CD4-positive, alpha-beta T cell (primary cell): ENCODE measurements around the gene ASXL1. TPM values are rescaled to one million over a fixed set of nuclear protein-coding genes. Genes with fewer than 3 reads are reported as not detected.

Experiments
- ATAC-seq: fragments of 200-7000 bp; cut with Tn5 transposase; one replicate; pipeline ENCODE4 v1.10.0; 2022; ENCODE audit warnings: mild to moderate bottlenecking; ENCODE audit not compliant: poor library complexity
- CTCF ChIA-PET: fragments of 350-600 bp; sonication (Branson Sonifier 250); formaldehyde crosslinking; loops from one replicate; lab custom pipeline; 2021; ENCODE audit warnings: antibody characterized with exemption, inconsistent platforms; lab: Charles Lee
- POLR2A ChIA-PET: fragments of 350-600 bp; sonication (Branson Sonifier 250); formaldehyde crosslinking; loops from one replicate; lab custom pipeline; 2021; ENCODE audit warnings: antibody characterized with exemption, inconsistent platforms; lab: Charles Lee
- DNase-seq, 14 experiments: peaks; one replicate each; pipeline ENCODE4 v3.0.0-alpha.2; 2013 to 2020; ENCODE audit warnings: mixed read lengths in 2 of 14
- H3K27ac ChIP-seq, 2 donors: one replicate each; pipeline versions ENCODE4 v1.5.1 to v1.7.0; 2013; ENCODE audit warnings: low read length in 2 of 2, low read depth in 1 of 2, mild to moderate bottlenecking in 1 of 2
- H3K27me3 ChIP-seq, 2 experiments: 1 replicate in 1 of 2; 2 replicates in 1 of 2; pipeline versions ENCODE4 v1.6.1 to v1.7.0; 2013; ENCODE audit warnings: low read length in 2 of 2, control low read depth in 1 of 2, mild to moderate bottlenecking in 1 of 2, moderate library complexity in 1 of 2; ENCODE audit not compliant: insufficient read depth in 2 of 2, control insufficient read depth in 1 of 2
- H3K36me3 ChIP-seq: one replicate; pipeline ENCODE4 v1.6.1; 2013; ENCODE audit warnings: low read length, control low read depth; ENCODE audit not compliant: insufficient read depth
- H3K4me1 ChIP-seq: one replicate; pipeline ENCODE4 v1.6.1; 2013; ENCODE audit warnings: low read length, control low read depth; ENCODE audit not compliant: insufficient read depth
- H3K4me3 ChIP-seq: one replicate; pipeline ENCODE4 v1.5.1; 2013; ENCODE audit warnings: mild to moderate bottlenecking, low read length, moderate library complexity
- H3K9me3 ChIP-seq, 2 experiments: 1 replicate in 1 of 2; 2 replicates in 1 of 2; pipeline versions ENCODE4 v1.6.1 to v1.7.0; 2013; ENCODE audit warnings: low read length in 2 of 2, mild to moderate bottlenecking in 2 of 2, control low read depth in 1 of 2, moderate library complexity in 1 of 2; ENCODE audit not compliant: control insufficient read depth in 1 of 2, insufficient read depth in 1 of 2
- H3K27ac Mint-ChIP-seq: one replicate; pipeline ENCODE4 v1.8.0; 2020; ENCODE audit warnings: mixed read lengths
- H3K27me3 Mint-ChIP-seq: one replicate; pipeline ENCODE4 v1.8.0; 2021; ENCODE audit warnings: mixed read lengths
- H3K36me3 Mint-ChIP-seq: one replicate; pipeline ENCODE4 v1.8.0; 2021; ENCODE audit warnings: low read depth, mixed read lengths
- H3K4me1 Mint-ChIP-seq: one replicate; pipeline ENCODE4 v1.8.0; 2021; ENCODE audit warnings: low read depth, mixed read lengths
- H3K4me3 Mint-ChIP-seq: one replicate; pipeline ENCODE4 v1.8.0; 2020; ENCODE audit warnings: mild to moderate bottlenecking, mixed read lengths
- H3K9me3 Mint-ChIP-seq: one replicate; pipeline ENCODE4 v1.8.0; 2020; ENCODE audit warnings: mixed read lengths
- intact Hi-C, 2 experiments: fragments of 100-400 bp; cut with DNase I in 1 of 2; cut with micrococcal nuclease in 1 of 2; formaldehyde crosslinking; loops; one replicate each; pipeline versions ENCODE4 v1.15.1 to v1.9.0; 2023 to 2025; cut with DNase I, micrococcal nuclease
- total RNA-seq, 174 experiments: library from RNA in 2 of 174; stranded (reverse) in 2 of 174; gene quantifications; one replicate each; pipeline ENCODE4 v1.2.3 and lab custom pipeline; 2021 to 2026
- TF ChIP-seq, protein P1 (sequence below): fragments of 200-600 bp; IDR thresholded peaks from one replicate; pipeline ENCODE4 v1.8.0; 2022; ENCODE audit warnings: antibody characterized with exemption, mild to moderate bottlenecking

The ASXL1 gene
- total RNA-seq, 2 experiments from 2014 or later = 213 to 222 TPM

DNA sequence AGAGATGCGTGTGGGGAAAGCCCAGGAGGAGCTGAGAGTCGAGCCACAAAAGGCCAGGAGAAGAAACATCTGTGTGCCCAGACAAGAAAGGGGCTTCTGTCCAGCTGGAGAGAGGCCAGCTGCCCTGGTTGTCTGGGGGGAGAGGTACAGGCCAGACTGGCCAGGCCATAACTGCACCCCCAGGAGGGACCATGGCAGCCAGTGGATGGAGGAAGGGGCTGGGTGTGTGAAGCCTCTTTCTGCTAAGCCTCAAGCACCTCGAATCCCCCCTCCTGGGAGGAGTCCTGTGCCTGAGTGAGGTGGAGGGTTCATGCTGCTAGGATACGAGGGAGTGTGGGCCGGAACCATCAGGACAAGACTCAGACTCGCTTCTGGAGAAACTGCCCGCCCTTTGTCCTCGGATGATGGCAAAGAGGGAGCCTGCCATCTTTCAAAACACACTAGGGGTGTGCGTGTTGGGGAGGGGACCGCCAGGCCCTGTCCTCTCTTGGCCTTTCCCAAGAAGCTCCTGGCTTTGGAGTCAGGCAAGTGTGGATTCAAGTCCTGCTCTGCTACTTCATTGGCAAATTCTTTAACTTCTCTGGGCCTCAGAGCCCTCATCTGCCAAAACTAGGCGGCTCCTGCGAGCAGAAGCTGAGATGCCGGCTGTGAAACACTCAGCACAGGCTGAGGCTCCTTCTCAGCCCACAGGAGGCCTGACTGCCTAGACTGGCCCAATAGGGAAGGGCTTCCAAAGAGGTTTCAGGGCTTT, 90.3 kb downstream of the ASXL1 start:
- ATAC-seq (no peak), DNase-seq (no peak)
- POLR2A ChIA-PET = no interaction called here
- H3K27me3 Mint-ChIP-seq = no peaks in the 10 kb centered on the region
- Histone ChIP-seq H3K27me3 (no peaks in the 10 kb centered on the region), H3K4me3 (no peak overlapping the region), H3K27ac (no peak overlapping the region), H3K4me1 (peaks cover 15% of the 10 kb centered on the region), H3K9me3 (no peaks in the 10 kb centered on the region), H3K36me3 (peaks cover 88% of the 10 kb centered on the region)
- H3K27ac Mint-ChIP-seq = peak overlapping the region; percentile 65
- no peaks in the 10 kb centered on the region for H3K9me3 Mint-ChIP-seq
- TF ChIP-seq, protein P1, sequence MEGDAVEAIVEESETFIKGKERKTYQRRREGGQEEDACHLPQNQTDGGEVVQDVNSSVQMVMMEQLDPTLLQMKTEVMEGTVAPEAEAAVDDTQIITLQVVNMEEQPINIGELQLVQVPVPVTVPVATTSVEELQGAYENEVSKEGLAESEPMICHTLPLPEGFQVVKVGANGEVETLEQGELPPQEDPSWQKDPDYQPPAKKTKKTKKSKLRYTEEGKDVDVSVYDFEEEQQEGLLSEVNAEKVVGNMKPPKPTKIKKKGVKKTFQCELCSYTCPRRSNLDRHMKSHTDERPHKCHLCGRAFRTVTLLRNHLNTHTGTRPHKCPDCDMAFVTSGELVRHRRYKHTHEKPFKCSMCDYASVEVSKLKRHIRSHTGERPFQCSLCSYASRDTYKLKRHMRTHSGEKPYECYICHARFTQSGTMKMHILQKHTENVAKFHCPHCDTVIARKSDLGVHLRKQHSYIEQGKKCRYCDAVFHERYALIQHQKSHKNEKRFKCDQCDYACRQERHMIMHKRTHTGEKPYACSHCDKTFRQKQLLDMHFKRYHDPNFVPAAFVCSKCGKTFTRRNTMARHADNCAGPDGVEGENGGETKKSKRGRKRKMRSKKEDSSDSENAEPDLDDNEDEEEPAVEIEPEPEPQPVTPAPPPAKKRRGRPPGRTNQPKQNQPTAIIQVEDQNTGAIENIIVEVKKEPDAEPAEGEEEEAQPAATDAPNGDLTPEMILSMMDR = no peak
- peaks cover 80% of the 10 kb centered on the region for H3K36me3 Mint-ChIP-seq
- intact Hi-C loops = loop anchor here in 1 of 2 experiments (5.0 kb wide), 1 partner anchor 34 kb away; no protein-coding TSS in a partner anchor
- H3K4me3 Mint-ChIP-seq = no peak overlapping the region
- peaks cover 21% of the 10 kb centered on the region for H3K4me1 Mint-ChIP-seq
- CTCF ChIA-PET = no interaction called here

DNA sequence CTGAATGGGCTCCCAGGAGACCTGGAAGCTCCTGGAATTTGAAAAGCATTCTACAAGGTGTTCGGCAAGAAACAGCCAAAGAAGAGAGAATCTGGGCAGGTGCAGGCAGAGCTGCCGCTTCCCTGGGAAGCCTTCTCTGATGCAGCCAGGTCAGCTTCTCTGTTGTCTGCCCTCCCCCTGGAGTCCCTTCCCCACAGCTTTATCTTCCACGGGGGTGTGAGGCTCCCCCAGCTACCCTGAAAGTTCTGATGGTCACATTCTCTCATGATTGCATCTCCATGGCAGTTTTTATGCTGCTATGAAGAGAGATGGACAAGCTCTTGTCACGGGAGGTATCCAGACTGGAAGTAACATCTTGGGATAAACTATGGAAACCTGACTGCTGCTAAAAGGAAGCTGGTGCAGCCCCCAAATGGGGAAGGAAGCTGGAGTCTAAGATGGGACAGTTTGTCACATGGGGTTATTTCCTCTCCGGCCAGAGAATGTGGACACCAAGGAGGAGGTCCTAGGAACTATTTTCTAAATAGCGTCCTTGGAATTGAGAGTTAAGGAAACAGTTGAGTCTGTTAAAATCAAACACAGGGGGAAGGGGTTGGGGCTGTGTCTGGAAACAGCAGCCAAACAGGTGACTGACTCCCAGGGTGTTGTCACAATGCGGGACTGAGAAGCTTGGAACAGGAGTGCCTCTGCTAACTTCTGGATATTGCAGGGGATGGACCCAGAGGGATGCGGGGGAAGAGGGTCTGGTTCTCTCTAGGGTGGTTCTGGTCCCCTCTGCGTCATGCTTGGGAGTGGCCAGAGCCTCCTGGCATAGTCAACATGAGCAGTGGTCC, 91.1 kb downstream of the ASXL1 start:
- CTCF ChIA-PET = no interaction called here
- Histone ChIP-seq H3K27me3 (no peaks in the 10 kb centered on the region), H3K36me3 (peaks cover 89% of the 10 kb centered on the region), H3K9me3 (no peaks in the 10 kb centered on the region), H3K27ac (peak overlapping the region in 1 of 2 donors; percentile 43), H3K4me3 (no peak overlapping the region), H3K4me1 (peaks cover 12% of the 10 kb centered on the region)
- POLR2A ChIA-PET = no interaction called here
- H3K4me3 Mint-ChIP-seq = no peak overlapping the region
- ATAC-seq = no peak
- H3K27ac Mint-ChIP-seq = peak overlapping the region; percentile 65
- peaks cover 14% of the 10 kb centered on the region for H3K4me1 Mint-ChIP-seq
- no peaks in the 10 kb centered on the region for H3K9me3 Mint-ChIP-seq
- H3K27me3 Mint-ChIP-seq = no peaks in the 10 kb centered on the region
- intact Hi-C loops = loop anchor here in 1 of 2 experiments (5.0 kb wide), 1 partner anchor 33 kb away; no protein-coding TSS in a partner anchor
- TF ChIP-seq, protein P1 = no peak
- no peak for DNase-seq
- H3K36me3 Mint-ChIP-seq = peaks cover 82% of the 10 kb centered on the region

DNA sequence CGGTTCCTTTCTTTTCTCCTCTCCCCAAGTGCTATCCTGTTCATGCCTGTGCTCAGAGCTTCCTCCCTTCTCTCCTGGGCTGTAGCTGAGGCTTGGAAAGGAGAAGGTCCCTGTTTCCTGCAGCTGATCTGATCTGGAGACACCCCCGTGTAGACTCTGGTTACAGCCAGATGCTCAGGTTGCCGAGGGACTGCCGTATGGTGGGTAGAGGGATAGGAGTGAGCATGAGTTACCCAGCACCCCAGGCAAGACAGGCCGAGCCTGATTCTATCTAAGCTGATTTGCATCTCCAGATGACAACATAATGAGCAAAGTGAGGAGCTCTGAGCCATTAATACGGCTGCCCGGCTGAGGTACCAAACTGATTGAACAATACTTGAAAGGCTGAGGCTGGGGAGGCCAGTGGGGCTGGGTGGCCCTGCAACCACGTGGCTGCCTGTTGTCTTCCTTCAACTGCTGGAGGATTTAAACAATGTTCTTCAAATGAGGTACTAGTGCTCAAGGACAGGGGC, 91.8 kb downstream of the ASXL1 start:
- ATAC-seq (no peak), DNase-seq (no peak)
- peaks cover 88% of the 10 kb centered on the region for H3K36me3 Mint-ChIP-seq
- H3K27me3 Mint-ChIP-seq = no peaks in the 10 kb centered on the region
- peak overlapping the region in 1 of 2 donors; percentile 43 for H3K27ac ChIP-seq
- no peaks in the 10 kb centered on the region for H3K27me3 ChIP-seq
- peaks cover 90% of the 10 kb centered on the region for H3K36me3 ChIP-seq
- CTCF ChIA-PET = interaction anchor here (0.7 kb wide), 1 partner anchor 329 kb away, joined by 3 read pairs; no protein-coding TSS in a partner anchor
- H3K27ac Mint-ChIP-seq = peak overlapping the region; percentile 65
- POLR2A ChIA-PET = no interaction called here
- no peaks in the 10 kb centered on the region for H3K9me3 ChIP-seq
- intact Hi-C loops = loop anchor here in 1 of 2 experiments (5.0 kb wide), 1 partner anchor 32 kb away; no protein-coding TSS in a partner anchor
- H3K4me3 ChIP-seq = no peak overlapping the region
- TF ChIP-seq, protein P1 = no peak
- H3K4me1 ChIP-seq = peaks cover 12% of the 10 kb centered on the region
- H3K4me1 Mint-ChIP-seq = peaks cover 14% of the 10 kb centered on the region
- no peaks in the 10 kb centered on the region for H3K9me3 Mint-ChIP-seq
- H3K4me3 Mint-ChIP-seq = no peak overlapping the region
